ENCODE data around the gene CORO1C.
A peak's percentile ranks its signal among the peaks of the same experiment; 100 is the strongest.

The CORO1C gene

GRCh38 chr12:108646600-108647579 is 84.4 kb downstream of the CORO1C start:
- no peak for DNase-seq

GRCh38 chr12:108645686-108646599 is 85.4 kb downstream of the CORO1C start:
- no peak for DNase-seq

GRCh38 chr12:108644811-108645120 is 86.6 kb downstream of the CORO1C start:
- no peak for DNase-seq

DNA sequence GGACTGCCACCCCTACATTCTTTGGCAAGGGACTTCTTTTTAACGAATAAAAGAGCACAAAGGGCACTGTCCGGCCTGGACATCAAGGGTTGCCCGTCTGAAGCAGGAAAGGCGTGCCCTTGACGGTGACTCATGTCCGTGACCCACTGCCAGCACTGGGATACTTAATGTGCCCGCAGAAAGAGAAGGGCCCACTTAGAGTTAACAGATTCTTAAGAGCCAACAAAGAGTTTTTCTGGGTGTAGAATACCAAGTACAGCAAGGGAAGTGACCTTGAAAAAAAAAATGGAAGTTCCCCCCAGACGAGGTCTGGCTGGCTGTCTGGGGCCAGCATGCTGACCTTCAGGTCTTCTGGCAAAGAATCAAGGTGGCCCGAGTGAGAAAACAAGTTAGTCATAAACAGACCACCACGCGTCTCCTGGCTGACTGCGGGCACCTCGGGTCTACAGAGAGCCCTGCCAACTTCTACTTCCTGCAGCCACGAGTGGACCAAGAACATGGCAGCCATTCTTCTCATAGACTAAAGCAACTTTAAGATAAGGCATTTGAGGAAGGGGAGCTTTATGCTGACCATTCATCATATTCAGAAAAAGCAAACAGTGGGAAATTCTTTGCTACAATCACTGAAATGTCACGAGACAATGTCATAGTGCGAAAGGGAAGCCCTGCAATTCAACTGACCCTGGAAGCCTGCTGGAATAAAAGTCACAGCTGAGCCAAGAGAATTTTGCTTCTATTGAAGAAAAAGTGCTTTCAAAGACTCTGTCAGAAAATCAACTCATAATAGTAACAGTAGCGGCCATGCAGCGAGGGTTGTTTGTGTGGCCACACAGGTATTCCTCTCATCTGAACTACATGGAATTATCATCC is 87.1 kb downstream of the CORO1C start:
- peak; percentile 36 to 54 (median 47) for DNase-seq

GRCh38 chr12:108642899-108643654 is 88.2 kb downstream of the CORO1C start:
- DNase-seq: no peak

- no peak for DNase-seq
Measured at GRCh38 chr12:108642269-108642870, 88.9 kb downstream of the CORO1C start.

DNA sequence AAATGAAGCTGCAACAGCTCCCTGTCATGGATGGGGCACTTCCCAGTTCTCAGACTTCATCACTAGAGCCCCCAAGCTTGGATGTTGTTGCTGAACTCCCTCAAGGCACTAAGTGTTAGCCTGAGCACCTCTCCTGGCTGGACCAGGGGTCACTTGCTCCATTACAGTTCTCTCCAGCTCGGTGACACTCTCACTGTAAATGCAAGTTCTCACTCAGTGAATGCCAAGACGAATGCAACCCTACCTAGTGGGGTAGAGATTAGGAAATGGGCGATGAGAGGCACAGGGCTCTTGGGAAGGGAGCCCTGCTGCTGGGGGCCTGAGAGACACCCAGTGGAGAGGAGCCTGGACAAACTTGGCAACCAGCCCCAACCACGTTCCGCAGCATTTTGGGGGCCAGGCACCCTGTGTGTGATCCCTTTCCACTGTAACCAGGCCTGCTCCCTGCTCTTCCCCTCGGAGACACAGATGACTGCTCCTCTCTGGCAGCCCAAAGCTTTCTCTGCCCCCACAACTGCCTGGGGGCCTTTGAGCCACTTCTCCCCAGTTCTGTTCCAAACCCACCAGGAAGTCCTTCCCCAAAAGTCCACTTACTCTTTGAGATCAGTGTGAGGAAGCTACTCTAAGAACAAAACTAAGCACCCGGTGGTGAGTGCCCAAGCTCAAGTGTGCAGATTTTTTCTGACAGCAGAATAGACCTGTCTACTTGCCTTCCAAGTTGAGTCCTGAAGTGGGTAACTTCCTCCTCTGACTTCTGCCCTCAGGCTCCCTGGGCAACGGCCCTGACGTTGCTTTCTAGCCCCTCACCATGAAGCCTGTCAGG is 89.7 kb downstream of the CORO1C start:
- DNase-seq: no peak

- DNase-seq: no peak
Measured at GRCh38 chr12:108640802-108641445, 90.4 kb downstream of the CORO1C start.

DNA sequence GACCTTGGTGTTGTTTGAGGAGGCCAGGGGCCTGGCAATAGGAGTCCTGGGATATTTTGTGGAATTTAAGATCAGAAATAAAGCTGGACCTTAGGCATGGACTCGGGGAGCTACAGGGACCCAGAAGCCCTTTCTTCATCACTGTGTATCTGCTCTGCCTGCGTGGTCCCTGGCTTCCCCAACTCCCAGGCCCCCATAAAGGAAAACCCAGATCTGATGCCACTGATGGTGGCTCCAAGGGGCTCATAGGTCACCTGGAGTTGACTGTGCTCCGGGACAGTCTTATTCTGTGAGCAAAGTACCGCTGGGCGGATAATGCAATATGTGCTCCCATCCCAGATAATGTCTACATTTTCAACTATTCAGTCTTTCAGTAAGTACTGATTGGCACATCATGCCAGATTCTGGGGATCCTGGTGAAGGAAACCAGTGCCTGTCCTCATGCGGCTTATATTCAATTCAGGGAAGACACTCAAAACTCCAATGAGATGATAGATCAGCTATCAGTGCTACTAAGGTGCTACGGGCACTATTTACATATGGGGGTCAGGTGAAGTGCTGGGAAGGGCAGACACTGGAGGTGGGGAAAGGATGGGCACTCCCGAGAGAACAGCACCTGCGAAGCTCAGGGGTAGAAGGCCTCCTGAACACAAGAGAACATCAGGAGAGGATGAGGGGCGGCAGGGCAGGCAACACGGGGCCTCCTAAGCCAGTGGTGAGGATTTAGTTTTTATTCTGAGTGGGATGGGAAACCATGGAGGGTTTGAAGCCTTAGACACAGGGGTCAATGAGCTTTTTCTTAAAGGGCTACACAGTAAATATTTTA is 92.1 kb downstream of the CORO1C start:
- DNase-seq: no peak

DNA sequence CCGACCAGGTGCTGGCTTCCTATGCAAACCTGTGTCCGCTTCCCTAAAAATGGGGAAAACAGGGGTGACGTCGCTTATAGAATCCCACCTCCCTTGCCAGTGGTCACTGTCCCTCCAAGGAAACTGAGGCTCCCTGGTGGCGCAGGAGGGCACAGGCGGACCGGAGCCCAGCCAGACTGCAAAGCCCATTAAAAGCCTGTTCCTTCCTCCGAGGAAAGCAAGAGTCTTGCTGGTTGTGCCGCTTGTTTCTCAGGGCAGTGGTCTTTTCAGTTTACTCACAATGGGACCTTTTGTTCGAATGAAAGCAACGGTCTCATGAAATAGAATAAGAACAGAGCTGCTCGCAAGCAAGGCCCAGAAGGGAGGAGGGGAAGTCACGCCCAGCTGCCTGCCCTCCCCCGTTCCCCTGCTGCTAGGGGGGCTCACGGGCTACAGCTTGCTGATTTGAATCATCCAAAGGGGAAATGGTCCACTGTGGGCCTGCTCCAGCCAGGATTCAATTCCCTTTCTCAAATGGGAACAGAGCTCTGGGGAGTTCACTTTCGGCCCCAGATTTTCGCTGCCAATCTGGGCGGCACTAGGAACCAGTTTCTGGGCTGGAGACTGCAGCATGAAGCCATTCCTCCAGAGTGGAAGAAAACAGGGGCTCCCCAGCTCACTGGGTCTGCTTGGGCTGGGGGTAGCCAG is 93.0 kb downstream of the CORO1C start:
- peak; percentile 71 to 84 (median 79) for DNase-seq

- peak; percentile 44 to 58 (median 56) for DNase-seq
Measured at GRCh38 chr12:108637222-108637971, 93.9 kb downstream of the CORO1C start.

- DNase-seq: no peak
Measured at GRCh38 chr12:108635997-108636808, 95.1 kb downstream of the CORO1C start.

DNA sequence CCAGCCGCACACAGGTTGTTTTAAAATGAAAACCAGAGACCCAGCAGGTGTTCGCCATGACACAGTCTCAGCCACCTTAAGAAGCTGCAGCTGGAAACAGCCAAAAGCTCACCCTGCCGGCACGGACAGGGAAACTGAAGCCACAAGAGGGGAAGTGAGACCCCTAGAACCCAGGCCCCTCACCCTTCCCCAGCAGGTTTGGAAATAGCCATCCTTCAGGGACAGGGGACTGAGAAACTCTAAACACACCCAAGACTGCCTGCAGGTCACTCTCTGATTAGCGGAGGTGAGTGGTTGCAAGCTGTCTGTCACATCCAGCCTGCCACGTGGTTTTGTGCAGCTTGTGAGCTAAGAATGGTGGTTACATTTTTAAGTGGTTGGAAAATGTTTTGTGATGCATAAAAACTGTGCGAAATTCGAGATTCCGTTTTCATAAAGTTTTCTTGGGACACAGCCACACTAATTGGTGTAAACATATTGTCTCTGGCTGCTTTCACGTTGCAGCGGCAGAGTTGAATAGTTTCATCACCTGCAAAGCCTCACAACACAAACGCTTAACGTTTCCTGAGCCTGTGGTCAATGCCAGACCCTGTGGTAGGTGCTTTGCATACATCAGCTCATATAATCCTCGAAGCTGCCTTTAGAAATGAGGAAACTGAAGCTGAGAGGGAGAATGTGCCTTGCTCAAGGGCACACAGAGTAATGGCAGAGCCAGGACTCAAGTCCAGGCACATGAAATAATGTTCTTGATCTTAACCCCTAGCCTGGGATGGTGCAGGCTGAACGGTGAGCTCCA is 95.9 kb downstream of the CORO1C start:
- DNase-seq: peak; percentile 50 to 60 (median 50)

DNA sequence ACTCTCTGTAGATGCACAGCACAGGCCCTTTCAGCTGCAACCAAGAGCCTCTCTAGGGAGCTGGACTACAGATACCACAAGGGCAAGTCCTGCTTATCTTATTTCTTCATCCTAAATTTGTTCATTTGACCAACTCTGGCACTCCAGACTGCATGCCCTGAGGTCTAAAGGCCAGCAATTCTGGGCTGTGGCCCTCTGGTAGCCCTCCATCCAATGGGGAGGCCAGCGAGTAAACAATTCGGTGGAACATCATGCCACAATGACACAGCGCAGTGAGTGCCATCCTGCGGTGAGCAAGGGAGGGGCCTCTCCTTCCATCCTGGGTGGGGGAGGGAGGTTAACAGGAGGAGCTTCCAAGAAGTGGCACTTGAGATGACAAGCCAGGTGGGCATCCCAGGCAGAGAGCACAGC is 97.0 kb downstream of the CORO1C start:
- DNase-seq: peak in 2 of 3 donors; percentile 45 to 58

- DNase-seq: peak; percentile 94 to 96 (median 96)
Measured at GRCh38 chr12:108633534-108634248, 97.6 kb downstream of the CORO1C start, which contains the start of gene SELPLG. Gene SELPLG (minus strand): TSS chr12:108633894. CDS start chr12:108624307, 9,587 bp downstream.
